ENCODE measurements around the gene HOXC5. TPM values are rescaled to one million over a fixed set of nuclear protein-coding genes. Genes with fewer than 3 reads are reported as not detected.
A peak's percentile ranks its signal among the peaks of the same experiment; 100 is the strongest.

Gene HOXC5
- total RNA-seq, 4 donors from 2014 or later, result 0.31 to 3.3 (median 1.3) TPM; not detected in 1

DNA sequence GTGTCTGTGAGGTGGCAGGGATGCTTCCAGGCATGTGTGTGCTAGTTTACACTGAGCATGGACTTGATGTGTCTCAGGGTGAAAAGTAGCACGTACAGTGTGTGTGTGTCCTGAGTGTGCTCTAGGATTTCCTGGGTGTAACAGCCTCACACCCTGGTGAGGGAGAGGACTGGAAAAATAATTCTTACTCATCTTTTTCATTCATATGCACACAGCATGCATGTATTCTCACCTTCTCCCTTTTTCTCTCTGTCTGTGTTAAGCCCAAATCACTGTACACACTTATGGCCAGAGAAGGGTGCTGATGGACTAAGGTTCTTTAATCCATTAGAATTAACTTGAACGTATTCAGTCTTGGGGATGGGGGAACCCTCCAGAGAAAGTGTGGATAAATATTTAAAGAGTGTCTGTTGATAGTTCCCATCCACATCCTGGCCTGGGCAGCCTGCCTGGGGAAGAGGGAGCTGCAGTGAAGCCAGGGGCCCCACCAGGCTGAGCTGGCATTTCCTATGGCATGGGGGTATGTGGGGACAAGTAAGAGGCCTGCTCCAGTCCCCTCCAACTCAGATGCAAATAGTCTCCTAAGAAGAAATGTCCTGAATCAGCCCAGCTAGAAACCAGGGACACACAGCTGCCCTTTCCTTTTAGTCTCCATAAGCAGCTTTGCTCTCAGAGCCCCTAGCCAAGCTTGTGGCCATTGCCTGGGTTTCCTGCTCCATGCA lies 25.2 kb upstream of the HOXC5 start:
- ATAC-seq, result no peak
- 70% methylated on average over 2 of the region's 2 CpGs; no CpG with 5 or more reads in 1 of the 2 donors for WGBS, 2 donors (ENCODE audit: low coverage in 1 of 2)
- Histone ChIP-seq H3K36me3 (no peaks in the 10 kb centered on the region), H3K27me3 (peaks cover 99% of the 10 kb centered on the region), H3K27ac (no peak overlapping the region), H3K4me1 (peaks cover 0 to 30% (median 11%) of the 10 kb centered on the region in 3 donors), H3K9me3 (no peaks in the 10 kb centered on the region), H3K4me3 (no peak overlapping the region)
- TF ChIP-seq POLR2A (IDR thresholded peaks at IDR 0.05), result no peak
- no peak for TF ChIP-seq EP300 (IDR thresholded peaks at IDR 0.05)
- TF ChIP-seq, protein P1, sequence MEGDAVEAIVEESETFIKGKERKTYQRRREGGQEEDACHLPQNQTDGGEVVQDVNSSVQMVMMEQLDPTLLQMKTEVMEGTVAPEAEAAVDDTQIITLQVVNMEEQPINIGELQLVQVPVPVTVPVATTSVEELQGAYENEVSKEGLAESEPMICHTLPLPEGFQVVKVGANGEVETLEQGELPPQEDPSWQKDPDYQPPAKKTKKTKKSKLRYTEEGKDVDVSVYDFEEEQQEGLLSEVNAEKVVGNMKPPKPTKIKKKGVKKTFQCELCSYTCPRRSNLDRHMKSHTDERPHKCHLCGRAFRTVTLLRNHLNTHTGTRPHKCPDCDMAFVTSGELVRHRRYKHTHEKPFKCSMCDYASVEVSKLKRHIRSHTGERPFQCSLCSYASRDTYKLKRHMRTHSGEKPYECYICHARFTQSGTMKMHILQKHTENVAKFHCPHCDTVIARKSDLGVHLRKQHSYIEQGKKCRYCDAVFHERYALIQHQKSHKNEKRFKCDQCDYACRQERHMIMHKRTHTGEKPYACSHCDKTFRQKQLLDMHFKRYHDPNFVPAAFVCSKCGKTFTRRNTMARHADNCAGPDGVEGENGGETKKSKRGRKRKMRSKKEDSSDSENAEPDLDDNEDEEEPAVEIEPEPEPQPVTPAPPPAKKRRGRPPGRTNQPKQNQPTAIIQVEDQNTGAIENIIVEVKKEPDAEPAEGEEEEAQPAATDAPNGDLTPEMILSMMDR (IDR thresholded peaks at IDR 0.05), result no peak

DNA sequence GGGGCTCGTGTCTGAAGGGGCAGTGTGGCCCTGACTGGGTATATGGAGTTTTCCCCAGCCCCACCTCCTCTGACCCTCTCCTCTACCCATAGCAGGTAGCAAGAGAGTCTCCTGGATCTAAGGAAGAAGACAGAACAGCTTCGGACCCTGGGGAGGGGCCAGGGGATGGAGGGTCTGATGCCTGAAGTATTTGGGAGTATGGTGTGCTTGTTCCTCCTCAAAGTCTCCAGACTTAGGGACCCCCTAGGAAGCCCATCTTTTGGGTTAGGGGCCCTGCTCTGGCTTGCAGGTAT lies 24.6 kb upstream of the HOXC5 start:
- H3K27me3 ChIP-seq, result peaks cover 99% of the 10 kb centered on the region
- H3K4me3 ChIP-seq, result no peak overlapping the region
- 60% methylated on average over 1 of the region's 2 CpGs; no CpG with 5 or more reads in 1 of the 2 donors for WGBS, 2 donors (ENCODE audit: low coverage in 1 of 2)
- ATAC-seq, result no peak
- TF ChIP-seq EP300 (IDR thresholded peaks at IDR 0.05) (no peak), POLR2A (IDR thresholded peaks at IDR 0.05) (no peak), POLR2AphosphoS5 (IDR thresholded peaks at IDR 0.05) (no peak)
- TF ChIP-seq, protein P1 (IDR thresholded peaks at IDR 0.05), result no peak
- peaks cover 0 to 30% (median 11%) of the 10 kb centered on the region in 3 donors for H3K4me1 ChIP-seq
- H3K9me3 ChIP-seq, result no peaks in the 10 kb centered on the region
- no peak overlapping the region for H3K27ac ChIP-seq
- no peaks in the 10 kb centered on the region for H3K36me3 ChIP-seq

DNA sequence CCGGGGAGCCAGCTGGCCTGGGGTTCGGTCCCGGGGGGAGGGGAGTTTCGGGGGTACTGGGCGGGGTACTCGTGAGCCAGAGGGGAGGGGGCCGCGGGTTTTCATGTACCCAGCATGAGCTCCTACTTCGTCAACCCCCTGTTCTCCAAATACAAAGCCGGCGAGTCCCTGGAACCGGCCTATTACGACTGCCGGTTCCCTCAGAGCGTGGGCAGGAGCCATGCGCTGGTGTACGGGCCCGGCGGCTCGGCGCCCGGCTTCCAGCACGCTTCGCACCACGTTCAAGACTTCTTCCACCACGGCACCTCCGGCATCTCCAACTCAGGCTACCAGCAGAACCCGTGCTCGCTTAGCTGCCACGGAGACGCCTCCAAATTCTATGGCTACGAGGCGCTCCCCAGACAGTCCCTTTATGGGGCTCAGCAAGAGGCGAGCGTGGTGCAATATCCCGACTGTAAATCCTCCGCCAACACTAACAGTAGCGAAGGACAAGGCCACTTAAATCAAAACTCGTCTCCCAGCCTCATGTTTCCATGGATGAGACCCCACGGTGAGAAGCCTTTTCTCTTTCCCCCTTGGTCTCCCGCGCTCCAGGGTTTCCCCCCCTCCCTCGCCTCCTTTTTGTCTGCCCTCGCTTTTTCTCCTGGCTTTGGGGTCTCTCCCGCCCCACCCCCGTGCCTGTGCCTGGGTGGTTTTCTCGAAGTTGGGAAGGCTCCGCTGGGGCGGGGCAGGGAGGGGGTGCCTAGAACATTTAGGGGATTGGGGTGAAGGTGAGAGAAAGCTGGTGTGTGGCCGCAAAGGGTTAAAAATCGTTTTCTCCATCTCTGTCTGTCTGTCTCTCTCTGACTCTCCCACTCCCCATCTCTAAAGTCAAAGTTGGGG lies 23.4 kb upstream of the HOXC5 start:
- peaks cover 99% of the 10 kb centered on the region for H3K27me3 ChIP-seq
- TF ChIP-seq EP300 (IDR thresholded peaks at IDR 0.05) (no peak), POLR2AphosphoS5 (IDR thresholded peaks at IDR 0.05) (no peak)
- TF ChIP-seq, protein P1 (IDR thresholded peaks at IDR 0.05), result no peak
- no peaks in the 10 kb centered on the region for H3K36me3 ChIP-seq
- H3K4me1 ChIP-seq, result peaks cover 0 to 35% (median 14%) of the 10 kb centered on the region in 3 donors
- 2% methylated on average over 13 to 25 of the region's 51 CpGs for WGBS, 2 donors (ENCODE audit: low coverage in 1 of 2)
- peak; percentile 26 for ATAC-seq
- no peak overlapping the region for H3K27ac ChIP-seq
- no peaks in the 10 kb centered on the region for H3K9me3 ChIP-seq
- peak overlapping the region in 1 of 2 donors; percentile 34 for H3K4me3 ChIP-seq

DNA sequence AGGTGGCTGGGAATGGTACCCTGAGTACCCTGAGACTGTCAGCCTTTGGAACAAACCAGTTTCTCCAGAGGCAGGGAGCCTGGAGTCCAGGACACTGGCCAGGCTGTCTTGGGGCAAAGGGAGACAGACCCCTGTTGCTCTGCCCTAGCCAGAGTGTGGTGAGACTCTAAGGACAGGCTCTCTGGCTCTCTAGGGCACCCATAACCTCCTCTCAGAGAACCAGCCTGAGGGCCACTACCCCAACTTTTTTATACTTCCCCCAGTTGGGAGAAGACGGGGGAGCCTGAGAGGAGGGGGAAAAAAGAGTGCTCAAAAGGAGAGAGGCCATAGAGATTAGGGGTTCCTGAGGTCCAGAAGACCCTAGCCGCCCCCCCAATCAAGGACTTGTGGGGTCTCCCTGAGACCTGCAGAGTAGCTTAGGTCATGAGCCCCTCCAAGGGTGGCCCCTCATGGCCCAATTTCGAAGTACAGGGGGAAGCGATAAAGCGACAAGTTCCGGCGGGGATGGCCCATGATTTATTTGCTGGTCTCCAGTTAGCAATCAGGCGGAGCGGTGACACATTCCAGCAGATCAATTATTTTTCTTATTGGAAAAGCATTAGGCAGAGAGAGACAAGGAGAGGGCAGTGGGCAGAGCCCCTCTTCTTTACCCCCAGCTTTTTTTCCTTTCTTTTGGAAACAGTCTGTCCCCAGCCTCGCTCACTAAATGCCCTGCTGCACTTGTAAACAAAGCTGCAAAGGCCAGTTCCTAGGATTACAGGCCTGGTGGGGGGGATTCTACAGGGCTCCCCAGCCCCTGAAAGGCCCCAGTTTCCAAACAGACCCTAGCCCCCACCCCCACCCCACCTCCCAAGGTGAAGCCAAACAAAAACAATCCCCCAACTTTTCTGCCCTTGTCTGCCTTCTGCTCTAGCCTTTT lies 22.5 kb upstream of the HOXC5 start:
- 7 to 18% methylated on average over 3 to 7 of the region's 10 CpGs for WGBS, 2 donors (ENCODE audit: low coverage in 1 of 2)
- Histone ChIP-seq H3K27ac (no peak overlapping the region), H3K4me1 (peaks cover 0 to 38% (median 17%) of the 10 kb centered on the region in 3 donors), H3K9me3 (no peaks in the 10 kb centered on the region), H3K4me3 (no peak overlapping the region), H3K27me3 (peaks cover 99% of the 10 kb centered on the region), H3K36me3 (no peaks in the 10 kb centered on the region)
- TF ChIP-seq EP300 (IDR thresholded peaks at IDR 0.05) (no peak), POLR2A (IDR thresholded peaks at IDR 0.05) (no peak), POLR2AphosphoS5 (IDR thresholded peaks at IDR 0.05) (no peak)
- TF ChIP-seq, protein P1 (IDR thresholded peaks at IDR 0.05), result no peak
- no peak for ATAC-seq
